ENCODE measurements around the gene PSAP.
A peak's percentile ranks its signal among the peaks of the same experiment; 100 is the strongest.

Gene PSAP

DNA sequence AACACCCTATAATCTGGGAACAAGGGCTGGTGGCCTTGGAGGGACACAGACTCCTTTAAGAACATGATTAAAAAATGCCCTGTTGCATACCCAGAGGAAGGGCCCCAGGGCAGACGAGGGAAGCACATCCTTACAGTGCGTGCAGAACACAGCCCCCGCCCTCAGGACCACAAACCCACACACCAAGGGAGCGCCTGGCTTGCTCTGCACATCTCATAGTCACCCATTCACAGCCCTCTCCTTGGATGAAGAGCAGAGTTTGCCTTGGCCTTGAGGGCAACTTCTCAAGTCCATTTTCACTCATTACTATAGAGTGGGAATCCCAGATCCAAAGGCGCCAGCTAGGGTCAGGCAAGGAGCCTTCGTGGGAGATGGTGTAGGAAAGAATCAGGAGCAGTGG is 71.4 kb downstream of the PSAP start:
- Histone ChIP-seq H3K4me3 (no peak overlapping the region), H3K27ac (no peak overlapping the region)
- TF ChIP-seq, protein P1, sequence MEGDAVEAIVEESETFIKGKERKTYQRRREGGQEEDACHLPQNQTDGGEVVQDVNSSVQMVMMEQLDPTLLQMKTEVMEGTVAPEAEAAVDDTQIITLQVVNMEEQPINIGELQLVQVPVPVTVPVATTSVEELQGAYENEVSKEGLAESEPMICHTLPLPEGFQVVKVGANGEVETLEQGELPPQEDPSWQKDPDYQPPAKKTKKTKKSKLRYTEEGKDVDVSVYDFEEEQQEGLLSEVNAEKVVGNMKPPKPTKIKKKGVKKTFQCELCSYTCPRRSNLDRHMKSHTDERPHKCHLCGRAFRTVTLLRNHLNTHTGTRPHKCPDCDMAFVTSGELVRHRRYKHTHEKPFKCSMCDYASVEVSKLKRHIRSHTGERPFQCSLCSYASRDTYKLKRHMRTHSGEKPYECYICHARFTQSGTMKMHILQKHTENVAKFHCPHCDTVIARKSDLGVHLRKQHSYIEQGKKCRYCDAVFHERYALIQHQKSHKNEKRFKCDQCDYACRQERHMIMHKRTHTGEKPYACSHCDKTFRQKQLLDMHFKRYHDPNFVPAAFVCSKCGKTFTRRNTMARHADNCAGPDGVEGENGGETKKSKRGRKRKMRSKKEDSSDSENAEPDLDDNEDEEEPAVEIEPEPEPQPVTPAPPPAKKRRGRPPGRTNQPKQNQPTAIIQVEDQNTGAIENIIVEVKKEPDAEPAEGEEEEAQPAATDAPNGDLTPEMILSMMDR (IDR thresholded peaks at IDR 0.05): no peak
- DNase-seq (ENCODE audit: low spot score): no peak

DNA sequence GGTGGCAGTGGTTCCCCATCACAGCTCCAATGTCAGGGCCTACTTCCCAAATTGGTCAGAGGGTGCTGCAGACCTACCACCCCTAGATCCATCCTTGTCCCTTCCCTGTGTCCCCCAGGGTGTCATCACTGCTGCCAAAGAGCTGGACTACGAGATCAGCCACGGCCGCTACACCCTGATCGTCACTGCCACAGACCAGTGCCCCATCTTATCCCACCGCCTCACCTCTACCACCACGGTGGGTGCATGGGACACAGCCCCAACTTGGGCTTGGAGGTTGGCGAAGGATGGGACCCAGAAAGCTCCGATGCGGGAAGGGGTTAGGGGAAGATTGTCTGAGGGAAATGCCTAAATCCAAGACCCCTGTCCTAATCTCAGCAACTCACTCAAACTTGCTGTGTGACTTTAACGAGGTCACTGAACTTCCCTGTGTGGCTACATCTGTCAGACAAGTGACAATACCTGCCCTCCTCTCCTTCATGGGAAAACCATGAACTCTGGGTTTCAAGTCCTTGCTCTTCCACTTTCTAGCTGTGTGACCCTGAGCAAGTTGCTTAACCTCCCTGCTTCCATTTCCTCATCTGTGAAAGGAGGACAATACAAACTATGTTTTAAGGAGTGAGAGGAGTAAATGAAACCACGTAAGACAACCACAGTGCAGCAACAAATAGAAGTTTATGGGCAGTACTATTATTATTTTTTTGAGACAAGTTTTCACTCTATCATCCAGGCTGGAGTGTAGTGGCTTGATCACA is 72.8 kb downstream of the PSAP start:
- TF ChIP-seq, protein P1 (IDR thresholded peaks at IDR 0.05): no peak
- Histone ChIP-seq H3K27ac (no peak overlapping the region), H3K4me3 (no peak overlapping the region)
- no peak for DNase-seq (ENCODE audit: low spot score)

DNA sequence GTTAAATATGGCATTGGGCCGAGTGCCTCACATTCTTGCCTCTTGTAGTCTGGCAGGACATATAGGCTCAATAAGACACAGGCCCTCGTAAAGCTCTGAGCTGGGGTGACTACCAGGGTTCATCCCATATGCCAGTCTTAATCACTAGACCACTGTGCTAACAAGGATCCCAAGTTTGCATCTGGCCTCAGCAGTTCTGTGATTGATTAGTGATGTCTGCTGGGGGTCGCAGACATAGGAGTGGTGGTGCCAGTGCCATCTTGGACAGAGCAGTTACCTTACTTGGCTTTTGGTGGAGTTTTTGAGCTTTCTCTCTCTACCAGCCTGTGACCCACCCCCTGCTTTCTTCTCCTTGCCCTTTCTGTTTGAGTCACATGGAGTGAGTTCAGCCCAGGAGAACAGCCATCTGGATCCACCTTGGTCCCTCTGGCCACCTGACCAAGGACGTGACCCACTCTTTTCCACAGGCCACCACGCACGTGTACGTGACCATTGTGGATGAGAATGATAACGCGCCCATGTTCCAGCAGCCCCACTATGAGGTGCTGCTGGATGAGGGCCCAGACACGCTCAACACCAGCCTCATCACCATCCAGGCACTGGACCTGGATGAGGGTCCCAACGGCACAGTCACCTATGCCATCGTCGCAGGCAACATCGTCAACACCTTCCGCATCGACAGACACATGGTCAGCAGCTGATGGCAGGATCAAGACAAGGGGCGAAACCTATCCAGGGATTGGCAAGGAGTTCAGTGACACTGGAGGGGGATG is 73.7 kb downstream of the PSAP start:
- H3K4me3 ChIP-seq: no peak overlapping the region
- no peak overlapping the region for H3K27ac ChIP-seq
- DNase-seq (ENCODE audit: low spot score): no peak
- TF ChIP-seq, protein P1 (IDR thresholded peaks at IDR 0.05): no peak

DNA sequence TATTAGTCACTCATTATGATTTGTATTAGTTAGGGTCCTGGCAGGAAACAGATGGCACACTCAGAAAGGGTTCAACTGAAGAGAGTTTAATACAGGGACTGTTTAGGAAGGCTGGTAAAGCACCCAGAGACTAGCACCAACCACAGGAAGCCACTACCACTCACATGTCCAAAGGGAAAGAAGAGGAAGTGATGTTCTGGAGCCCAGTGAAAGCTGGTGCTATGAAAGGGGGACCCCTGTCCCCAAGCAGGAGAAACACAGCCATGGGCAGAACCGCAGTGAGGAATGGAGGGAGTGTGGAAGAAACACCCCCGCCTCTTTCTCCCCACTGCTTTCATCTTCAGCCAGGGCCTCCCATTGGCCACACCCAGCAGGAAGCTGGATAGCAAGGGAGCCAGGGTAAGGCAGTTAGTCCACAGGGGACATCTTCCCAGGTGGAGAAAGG is 74.5 kb downstream of the PSAP start:
- TF ChIP-seq, protein P1 (IDR thresholded peaks at IDR 0.05): no peak
- no peak for DNase-seq (ENCODE audit: low spot score)
- no peak overlapping the region for H3K4me3 ChIP-seq
- peak overlapping the region in 1 of 2 donors; percentile 28 for H3K27ac ChIP-seq

DNA sequence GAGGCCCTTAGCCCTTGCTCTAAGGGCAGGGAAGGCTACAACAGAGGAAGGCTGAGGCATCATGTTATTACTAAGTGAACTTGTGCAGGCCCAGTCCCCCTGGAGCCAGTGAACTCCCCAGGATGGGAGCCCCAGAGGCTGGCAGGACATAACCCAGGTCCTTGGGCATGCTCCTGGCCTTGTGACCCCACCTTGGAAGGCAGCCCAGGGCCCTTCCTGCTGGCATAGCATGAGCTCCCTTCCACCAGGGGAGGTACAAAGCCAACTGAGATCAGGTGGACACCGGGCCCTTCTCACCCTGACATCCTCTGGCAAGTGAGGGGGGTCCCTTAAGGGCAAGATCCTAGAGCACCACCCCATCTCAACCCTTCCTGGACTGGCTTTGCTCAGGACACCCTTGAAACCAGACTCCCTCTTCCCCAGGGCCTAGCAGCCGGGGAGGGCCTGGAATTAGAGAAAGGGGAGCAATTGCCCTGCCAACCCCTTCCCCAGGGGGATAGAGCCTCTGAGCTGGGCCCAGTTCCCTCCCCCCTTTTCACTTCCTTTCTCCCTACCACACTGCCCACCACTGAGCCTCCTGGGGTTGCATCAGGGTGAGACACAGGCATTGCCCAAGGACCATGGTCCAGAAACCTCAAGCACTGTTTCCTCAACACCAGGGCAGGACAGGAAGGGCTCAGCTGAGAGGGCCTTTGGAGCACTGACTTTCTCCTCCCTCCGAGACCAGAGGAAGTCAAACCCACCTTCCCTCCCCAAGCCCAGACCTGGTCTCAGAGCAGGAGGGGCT is 75.9 kb downstream of the PSAP start:
- no peak for DNase-seq (ENCODE audit: low spot score)
- Histone ChIP-seq H3K4me3 (no peak overlapping the region), H3K27ac (peak overlapping the region in 1 of 2 donors; percentile 94)
- TF ChIP-seq, protein P1 (IDR thresholded peaks at IDR 0.05): no peak

DNA sequence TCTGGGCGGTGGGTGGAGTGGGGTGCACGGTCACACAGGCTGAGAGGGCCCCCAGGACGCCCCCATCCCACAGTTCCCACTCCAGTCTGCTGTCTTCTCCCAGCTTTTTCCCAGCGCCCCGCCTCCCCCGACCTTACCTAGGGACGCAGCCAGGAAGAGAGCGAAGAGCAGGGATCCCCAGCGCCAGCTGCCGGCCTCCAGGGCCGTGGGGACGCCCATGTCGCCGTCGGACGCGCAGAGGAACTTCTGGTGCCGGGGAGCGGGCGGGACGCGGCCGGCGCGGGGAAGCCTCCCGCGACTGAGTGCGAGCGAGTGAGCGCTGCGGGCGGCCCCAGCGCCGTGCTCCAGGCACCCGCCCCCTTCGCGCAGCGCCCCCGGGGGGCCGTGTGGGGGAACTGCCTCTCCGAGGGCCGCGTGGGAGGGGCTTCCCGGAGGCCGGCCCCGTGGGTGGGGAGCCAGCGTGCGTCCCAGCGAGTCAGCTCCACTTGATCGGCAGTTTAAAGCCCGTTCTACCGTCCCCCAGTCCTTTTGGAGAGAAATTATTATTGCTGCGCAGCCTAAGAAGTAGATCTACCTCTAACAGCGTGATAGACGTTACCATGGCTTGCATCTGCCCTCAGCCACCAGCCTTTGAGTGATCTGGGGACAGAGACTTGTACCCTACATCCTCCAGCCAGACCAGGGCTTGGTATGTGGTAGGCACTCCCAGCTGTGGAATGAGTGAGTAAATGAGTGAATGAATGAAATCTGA is 77.7 kb downstream of the PSAP start, which contains the start of gene VSIR:
Gene VSIR, minus strand, starts transcription at position 300 of the 751 bp plus-strand sequence. Its CDS starts 81 bp downstream, at position 219.
- TF ChIP-seq, protein P1 (IDR thresholded peaks at IDR 0.05): peak; percentile 94
- peak within 1 kb of the TSS; percentile 94 to 96 for H3K27ac ChIP-seq
- DNase-seq (ENCODE audit: low spot score): peak; percentile 95

More for the DNA sequence above, 77.7 kb downstream of the PSAP start, which contains the start of gene VSIR:
- H3K4me3 ChIP-seq: peak within 1 kb of the TSS; percentile 78

Data from coronary artery (tissue), 2 donors.